ENCODE results near the gene SMURF2.
A peak's percentile ranks its signal among the peaks of the same experiment; 100 is the strongest.

Gene SMURF2

GRCh38 chr17:64520359-64520758, 141.7 kb downstream of the SMURF2 start:
- H3K27ac ChIP-seq: no peak overlapping the region
- TF ChIP-seq CTCF (IDR thresholded peaks at IDR 0.05): no peak
- no peak overlapping the region for H3K4me3 ChIP-seq
- no peak for DNase-seq (ENCODE audit: low spot score)

DNA sequence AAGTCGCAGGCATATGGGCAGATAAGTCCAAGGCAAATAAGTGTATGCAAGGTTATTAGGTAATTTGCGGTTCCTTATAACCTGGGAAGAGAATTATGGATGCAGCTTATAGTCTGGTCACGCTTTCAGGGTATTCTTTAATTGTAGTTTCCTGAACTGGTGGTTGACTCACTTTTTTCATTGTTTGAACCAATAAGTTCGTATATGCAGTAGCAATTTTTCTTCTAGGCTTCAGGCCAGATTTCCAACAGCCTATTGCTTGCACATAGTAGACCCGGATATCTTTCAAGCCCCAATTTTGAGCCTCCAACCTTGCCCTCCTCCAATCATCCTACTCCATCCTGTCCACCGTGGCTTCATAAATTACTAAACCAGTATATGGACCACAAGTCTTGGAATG, 142.5 kb downstream of the SMURF2 start:
- DNase-seq (ENCODE audit: low spot score): no peak
- H3K27ac ChIP-seq: no peak overlapping the region
- no peak overlapping the region for H3K4me3 ChIP-seq
- no peak for TF ChIP-seq CTCF (IDR thresholded peaks at IDR 0.05)

DNA sequence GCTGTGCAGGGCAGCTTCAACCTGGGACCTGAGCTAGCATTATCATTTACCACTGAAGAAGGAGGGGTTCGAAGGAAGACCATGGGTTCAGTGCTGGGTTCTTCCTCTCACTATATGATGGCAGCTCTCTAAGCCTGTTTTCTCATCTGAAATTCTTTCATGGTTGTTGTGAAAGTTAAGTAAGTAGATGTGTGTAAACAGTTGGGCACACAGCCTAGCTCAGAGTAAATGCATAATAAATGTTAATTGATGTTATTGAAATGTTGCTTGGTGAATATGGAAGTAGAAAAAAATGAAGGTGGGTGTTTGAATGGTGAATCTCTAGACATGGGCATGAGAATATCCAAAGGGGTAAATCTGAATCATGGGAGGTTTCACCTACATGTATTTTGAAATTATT, 146.3 kb downstream of the SMURF2 start:
- Histone ChIP-seq H3K27ac (no peak overlapping the region), H3K4me3 (no peak overlapping the region)
- no peak for TF ChIP-seq CTCF (IDR thresholded peaks at IDR 0.05)
- no peak for DNase-seq (ENCODE audit: low spot score)

GRCh38 chr17:64515419-64515818, 146.7 kb downstream of the SMURF2 start:
- Histone ChIP-seq H3K4me3 (no peak overlapping the region), H3K27ac (no peak overlapping the region)
- DNase-seq (ENCODE audit: low spot score): no peak
- no peak for TF ChIP-seq CTCF (IDR thresholded peaks at IDR 0.05)

GRCh38 chr17:64509179-64509578, 152.9 kb downstream of the SMURF2 start:
- no peak for DNase-seq (ENCODE audit: low spot score)
- TF ChIP-seq CTCF (IDR thresholded peaks at IDR 0.05): no peak
- H3K27ac ChIP-seq: no peak overlapping the region
- H3K4me3 ChIP-seq: peak overlapping the region; percentile 3

GRCh38 chr17:64508683-64509082, 153.4 kb downstream of the SMURF2 start:
- DNase-seq (ENCODE audit: low spot score): no peak
- H3K4me3 ChIP-seq: peak overlapping the region; percentile 3
- no peak for TF ChIP-seq CTCF (IDR thresholded peaks at IDR 0.05)
- no peak overlapping the region for H3K27ac ChIP-seq

DNA sequence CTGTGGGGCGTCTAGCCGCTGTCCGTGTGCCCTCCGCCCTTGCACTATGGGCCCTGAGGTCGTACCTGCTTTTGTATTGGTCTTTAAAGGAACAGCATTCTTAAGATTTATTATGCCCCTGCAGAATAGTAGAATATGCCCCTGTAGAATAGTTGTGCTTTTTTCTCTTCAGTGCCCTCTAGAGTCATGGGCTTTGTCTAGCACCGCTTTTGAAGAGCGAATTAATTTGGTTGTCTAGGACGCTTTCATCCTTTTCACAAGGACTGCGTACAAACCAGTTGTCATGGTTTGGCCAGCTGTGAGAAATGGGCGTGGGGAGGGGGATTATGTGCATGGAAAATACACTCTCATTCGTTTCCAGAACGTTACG, 154.7 kb downstream of the SMURF2 start:
- peak; percentile 19 for TF ChIP-seq CTCF (IDR thresholded peaks at IDR 0.05)
- peak overlapping the region; percentile 90 for H3K4me3 ChIP-seq
- no peak for DNase-seq (ENCODE audit: low spot score)
- peak overlapping the region; percentile 99 to 100 for H3K27ac ChIP-seq

All from coronary artery (tissue), 2 donors.